Right lobe of liver (tissue), 6 donors: Measurements from ENCODE around the gene COL24A1. TPM values are rescaled to one million over a fixed set of nuclear protein-coding genes. Genes with fewer than 3 reads are reported as not detected.
A peak's percentile ranks its signal among the peaks of the same experiment; 100 is the strongest.

Experiments
- ATAC-seq, 4 donors: fragments of 200-7000 bp; cut with Tn5 transposase; one replicate each; pipeline ENCODE4 v1.9.1; 2020; ENCODE audit warnings: mild to moderate bottlenecking in 4 of 4, moderate library complexity in 4 of 4
- DNase-seq, 3 donors: peaks; one replicate each; pipeline ENCODE4 v3.0.0-alpha.2; 2020
- H3K27ac ChIP-seq, 3 donors: fragments of 200-600 bp; one replicate each; pipeline ENCODE4 v1.8.0; 2022
- H3K27me3 ChIP-seq, 2 donors: fragments of 200-600 bp; one replicate each; pipeline ENCODE4 v1.8.0; 2022
- H3K36me3 ChIP-seq, 4 donors: fragments of 200-600 bp; sonication (generic) in 1 of 4; one replicate each; pipeline versions ENCODE4 v1.5.1 to v1.8.0; 2017 to 2022; ENCODE audit warnings: control low read depth in 1 of 4
- H3K4me1 ChIP-seq, 4 donors: fragments of 200-600 bp; sonication (generic) in 1 of 4; one replicate each; pipeline versions ENCODE4 v1.5.1 to v1.8.0; 2017 to 2022; ENCODE audit warnings: control low read depth in 1 of 4
- H3K4me3 ChIP-seq, 3 donors: fragments of 200-600 bp; one replicate each; pipeline ENCODE4 v1.8.0; 2022
- H3K9me3 ChIP-seq, 4 donors: fragments of 200-600 bp; sonication (generic) in 1 of 4; one replicate each; pipeline versions ENCODE4 v1.5.1 to v1.8.0; 2017 to 2022; ENCODE audit warnings: control low read depth in 1 of 4
- CTCF ChIP-seq, 4 donors: fragments of 200-600 bp in 3 of 4; fragments of 450-650 bp in 1 of 4; IDR thresholded peaks; one replicate each; pipeline versions ENCODE4 v1.5.1 to v1.8.0; 2016 to 2022; ENCODE audit warnings: antibody characterized with exemption in 4 of 4, mild to moderate bottlenecking in 2 of 4
- POLR2A ChIP-seq: fragments of 450-650 bp; IDR thresholded peaks from one replicate; pipeline ENCODE4 v1.6.1; 2017; ENCODE audit warnings: antibody characterized with exemption, mild to moderate bottlenecking
- WGBS: methylation state at CpG from one replicate; pipeline ENCODE4 v1.1.6; 2018; ENCODE audit warnings: low coverage, low lambda C conversion rate; ENCODE audit not compliant: insufficient coverage; ENCODE audit errors: missing lambda C conversion rate; 5-methylcytosine and 5-hydroxymethylcytosine counted together
- intact Hi-C, 2 donors: fragments of 100-400 bp; cut with DNase I; formaldehyde crosslinking; loops; one replicate each; pipeline versions ENCODE4 v1.11.2 to v1.14.1; 2022
- total RNA-seq, 6 experiments: library from RNA; depleted of rRNA in 2 of 6; stranded (reverse); fragments of >200 nt in 2 of 6; fragmentation: NEBNext Ultra II Directional in 3 of 6; extraction: Animal tissue kit (Norgen Biotek cat#: 25700) in 3 of 6; gene quantifications; one replicate each; pipeline versions ENCODE4 v1.1.0 to v1.2.4, GENCODE V29; 2016 to 2023
- donor health status: DM: no; HTN: yes; CAD: no.
- donor health status: DM: no; HTN: no; CAD: no.
- donor health status: DM: no; HTN: no; CAD: no.
- donor health status: DM: no; HTN: yes; CAD: no.
- donor health status: DM: no; HTN: yes; CAD: no.

Gene COL24A1
- total RNA-seq, 6 experiments from 2014 or later: 0.05 to 0.07 TPM; not detected in 4

- intact Hi-C loops: no loop called here
- 17% methylated on average over 3 of the region's 3 CpGs for WGBS
- Histone ChIP-seq H3K4me3 (no peak overlapping the region), H3K27me3 (no peaks in the 10 kb centered on the region), H3K9me3 (no peaks in the 10 kb centered on the region), H3K27ac (no peak overlapping the region), H3K36me3 (no peaks in the 10 kb centered on the region), H3K4me1 (no peaks in the 10 kb centered on the region)
- TF ChIP-seq CTCF (IDR thresholded peaks at IDR 0.05) (no peak), POLR2A (no peak)
- peak; percentile 35 to 80 (median 64) for ATAC-seq
- DNase-seq: peak in 1 of 3 donors; percentile 17
Measured at GRCh38 chr1:85952460-85952859, 204.1 kb downstream of the COL24A1 start.

- Histone ChIP-seq H3K27me3 (no peaks in the 10 kb centered on the region), H3K27ac (no peak overlapping the region), H3K36me3 (no peaks in the 10 kb centered on the region), H3K9me3 (no peaks in the 10 kb centered on the region), H3K4me1 (no peaks in the 10 kb centered on the region), H3K4me3 (no peak overlapping the region)
- 80% methylated on average over 2 of the region's 2 CpGs for WGBS
- ATAC-seq (no peak), DNase-seq (no peak)
- TF ChIP-seq CTCF (IDR thresholded peaks at IDR 0.05): no peak
- no peak for TF ChIP-seq POLR2A
- intact Hi-C loops: no loop called here
Measured at GRCh38 chr1:85947186-85947585, 209.4 kb downstream of the COL24A1 start.

- Histone ChIP-seq H3K27ac (no peak overlapping the region), H3K4me3 (no peak overlapping the region), H3K27me3 (no peaks in the 10 kb centered on the region), H3K9me3 (no peaks in the 10 kb centered on the region), H3K36me3 (no peaks in the 10 kb centered on the region), H3K4me1 (no peaks in the 10 kb centered on the region)
- 56% methylated on average over 1 of the region's 1 CpG for WGBS
- ATAC-seq (no peak), DNase-seq (no peak)
- intact Hi-C loops: no loop called here
- no peak for TF ChIP-seq CTCF (IDR thresholded peaks at IDR 0.05)
- TF ChIP-seq POLR2A: no peak
Measured at GRCh38 chr1:85943945-85944344, 212.6 kb downstream of the COL24A1 start.

- no peaks in the 10 kb centered on the region for H3K36me3 ChIP-seq
- 38% methylated on average over 4 of the region's 4 CpGs for WGBS
- H3K4me3 ChIP-seq: no peak overlapping the region
- ATAC-seq (peak in 3 of 4 donors; percentile 46 to 62 (median 55)), DNase-seq (no peak)
- no peaks in the 10 kb centered on the region for H3K9me3 ChIP-seq
- intact Hi-C loops: no loop called here
- H3K4me1 ChIP-seq: no peaks in the 10 kb centered on the region
- H3K27ac ChIP-seq: no peak overlapping the region
- TF ChIP-seq POLR2A (no peak), CTCF (IDR thresholded peaks at IDR 0.05) (no peak)
- H3K27me3 ChIP-seq: no peaks in the 10 kb centered on the region
Measured at GRCh38 chr1:85943526-85943925, 213.0 kb downstream of the COL24A1 start.
